ENCODE measurements around the gene UBE2Q2. TPM values are rescaled to one million over a fixed set of nuclear protein-coding genes. Genes with fewer than 3 reads are reported as not detected.

UBE2Q2 gene
- total and polyA plus RNA-seq, 2 experiments from 2014 or later: 44.1 to 63.6 TPM

DNA sequence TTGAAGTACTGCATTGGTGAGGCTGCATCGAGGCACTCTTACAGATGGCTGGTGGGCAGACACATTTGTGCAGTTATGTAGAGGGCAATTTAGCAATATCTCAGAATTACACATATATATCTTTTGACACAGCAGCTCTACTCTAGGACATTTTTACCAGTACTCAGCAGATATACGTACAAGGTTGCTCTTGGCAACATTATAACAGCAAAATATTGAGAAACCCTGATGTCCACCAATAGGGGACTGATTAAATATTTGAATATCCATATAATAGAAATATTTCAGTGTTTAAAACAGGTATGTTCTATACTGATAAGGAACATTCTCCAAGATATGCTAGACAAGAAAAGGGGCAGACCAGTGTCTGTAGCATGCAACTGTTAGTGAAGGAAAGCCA lies 52.5 kb downstream of the UBE2Q2 start:
- Histone ChIP-seq H4K20me1 (ENCODE audit: insufficient read depth) (no peaks in the 10 kb centered on the region), H3K9me2 (ENCODE audit: insufficient read depth) (no peaks in the 10 kb centered on the region), H3K27me3 (replicated peaks; ENCODE audit: insufficient read depth) (no peaks in the 10 kb centered on the region), H3F3A (ENCODE audit: insufficient read depth) (peaks cover 23% of the 10 kb centered on the region), H3K9me3 (ENCODE audit: low read depth) (no peaks in the 10 kb centered on the region), H3K4me3 (no peak overlapping the region), H2AFZ (no peak overlapping the region), H3K9ac (no peak overlapping the region), H3K79me2 (ENCODE audit: insufficient read depth) (0 out of 2 replicates have a peak, but pooled peaks cover 6% of the 10 kb centered on the region), H3K27ac (no peak overlapping the region), H3K4me1 (ENCODE audit: insufficient read depth) (peaks cover 19% of the 10 kb centered on the region), H3K4me2 (ENCODE audit: unreplicated experiment) (no peak overlapping the region), H3K36me3 (ENCODE audit: low read depth) (peaks cover 10% of the 10 kb centered on the region; the same call in 1 of the 2 replicates)
- no peak for DNase-seq
- in situ Hi-C loops (cut with MboI): no loop called here
- TF ChIP-seq EZH2phosphoT487 (IDR thresholded peaks at IDR 0.05; ENCODE audit: insufficient read depth, low read depth): no peak
- no peak for TF ChIP-seq EZH2 (IDR thresholded peaks at IDR 0.05; ENCODE audit: insufficient read depth, poor library complexity, severe bottlenecking)
- WGBS, 2 experiments (ENCODE audit: low coverage in 1 of 2, low lambda C conversion rate in 2 of 2, missing lambda C conversion rate in 2 of 2): 94 to 98% methylated on average over 2 of the region's 2 CpGs

GRCh38 chr15:75900577-75900976 lies 57.3 kb downstream of the UBE2Q2 start:
- Histone ChIP-seq H3K9me3 (ENCODE audit: low read depth) (no peaks in the 10 kb centered on the region), H3K9ac (no peak overlapping the region), H3K4me3 (no peak overlapping the region), H3K27me3 (replicated peaks; ENCODE audit: insufficient read depth) (no peaks in the 10 kb centered on the region), H3K4me2 (ENCODE audit: unreplicated experiment) (no peak overlapping the region), H3K4me1 (ENCODE audit: insufficient read depth) (peaks cover 9% of the 10 kb centered on the region), H3K9me2 (ENCODE audit: insufficient read depth) (no peaks in the 10 kb centered on the region), H3K79me2 (ENCODE audit: insufficient read depth) (peaks cover 17% of the 10 kb centered on the region), H2AFZ (no peak overlapping the region), H3K27ac (no peak overlapping the region), H3K36me3 (ENCODE audit: low read depth) (0 out of 2 replicates have a peak, but pooled peaks cover 12% of the 10 kb centered on the region), H4K20me1 (ENCODE audit: insufficient read depth) (no peaks in the 10 kb centered on the region), H3F3A (ENCODE audit: insufficient read depth) (peaks cover 29% of the 10 kb centered on the region)
- no peak for DNase-seq
- TF ChIP-seq EZH2 (IDR thresholded peaks at IDR 0.05; ENCODE audit: insufficient read depth, poor library complexity, severe bottlenecking): no peak
- no peak for TF ChIP-seq EZH2phosphoT487 (IDR thresholded peaks at IDR 0.05; ENCODE audit: insufficient read depth, low read depth)
- in situ Hi-C loops (cut with MboI): no loop called here

DNA sequence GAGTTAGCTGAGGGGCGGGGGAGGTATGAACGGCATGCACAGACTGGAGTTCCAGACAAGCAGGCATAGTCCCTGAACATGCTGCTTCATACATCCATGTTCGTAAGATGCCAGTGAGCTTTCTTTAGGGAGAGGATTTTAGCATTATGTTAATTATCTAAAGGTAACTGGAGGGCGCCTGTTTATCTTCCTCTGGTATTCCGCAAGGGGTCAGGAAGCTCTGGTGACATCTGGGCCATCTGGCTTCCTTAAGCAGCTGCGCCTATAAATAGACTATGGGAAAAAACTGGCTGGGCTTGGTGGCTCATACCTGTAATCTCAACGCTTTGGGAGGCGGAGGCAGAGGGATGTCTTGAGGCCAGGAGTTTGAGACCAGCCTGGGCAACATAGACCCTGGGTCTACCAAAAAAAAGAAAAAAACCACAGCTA lies 58.9 kb downstream of the UBE2Q2 start:
- H3F3A ChIP-seq (ENCODE audit: insufficient read depth): peaks cover 29% of the 10 kb centered on the region
- no peak for DNase-seq
- 66 to 71% methylated on average over 8 of the region's 8 CpGs for WGBS, 2 experiments (ENCODE audit: low coverage in 1 of 2, low lambda C conversion rate in 2 of 2, missing lambda C conversion rate in 2 of 2)
- H3K4me2 ChIP-seq (ENCODE audit: unreplicated experiment): no peak overlapping the region
- peaks cover 33% of the 10 kb centered on the region for H3K79me2 ChIP-seq (ENCODE audit: insufficient read depth)
- no peak overlapping the region for H3K9ac ChIP-seq
- H3K27ac ChIP-seq: no peak overlapping the region
- H3K4me3 ChIP-seq: no peak overlapping the region
- no peak for TF ChIP-seq EZH2phosphoT487 (IDR thresholded peaks at IDR 0.05; ENCODE audit: insufficient read depth, low read depth)
- TF ChIP-seq EZH2 (IDR thresholded peaks at IDR 0.05; ENCODE audit: insufficient read depth, poor library complexity, severe bottlenecking): no peak
- H2AFZ ChIP-seq: no peak overlapping the region
- H3K9me2 ChIP-seq (ENCODE audit: insufficient read depth): no peaks in the 10 kb centered on the region
- H3K27me3 ChIP-seq (replicated peaks; ENCODE audit: insufficient read depth): no peaks in the 10 kb centered on the region
- no peaks in the 10 kb centered on the region for H4K20me1 ChIP-seq (ENCODE audit: insufficient read depth)
- no peaks in the 10 kb centered on the region for H3K9me3 ChIP-seq (ENCODE audit: low read depth)
- 0 out of 2 replicates have a peak, but pooled peaks cover 12% of the 10 kb centered on the region for H3K36me3 ChIP-seq (ENCODE audit: low read depth)
- peaks cover 9% of the 10 kb centered on the region for H3K4me1 ChIP-seq (ENCODE audit: insufficient read depth)
- in situ Hi-C loops (cut with MboI): no loop called here

DNA sequence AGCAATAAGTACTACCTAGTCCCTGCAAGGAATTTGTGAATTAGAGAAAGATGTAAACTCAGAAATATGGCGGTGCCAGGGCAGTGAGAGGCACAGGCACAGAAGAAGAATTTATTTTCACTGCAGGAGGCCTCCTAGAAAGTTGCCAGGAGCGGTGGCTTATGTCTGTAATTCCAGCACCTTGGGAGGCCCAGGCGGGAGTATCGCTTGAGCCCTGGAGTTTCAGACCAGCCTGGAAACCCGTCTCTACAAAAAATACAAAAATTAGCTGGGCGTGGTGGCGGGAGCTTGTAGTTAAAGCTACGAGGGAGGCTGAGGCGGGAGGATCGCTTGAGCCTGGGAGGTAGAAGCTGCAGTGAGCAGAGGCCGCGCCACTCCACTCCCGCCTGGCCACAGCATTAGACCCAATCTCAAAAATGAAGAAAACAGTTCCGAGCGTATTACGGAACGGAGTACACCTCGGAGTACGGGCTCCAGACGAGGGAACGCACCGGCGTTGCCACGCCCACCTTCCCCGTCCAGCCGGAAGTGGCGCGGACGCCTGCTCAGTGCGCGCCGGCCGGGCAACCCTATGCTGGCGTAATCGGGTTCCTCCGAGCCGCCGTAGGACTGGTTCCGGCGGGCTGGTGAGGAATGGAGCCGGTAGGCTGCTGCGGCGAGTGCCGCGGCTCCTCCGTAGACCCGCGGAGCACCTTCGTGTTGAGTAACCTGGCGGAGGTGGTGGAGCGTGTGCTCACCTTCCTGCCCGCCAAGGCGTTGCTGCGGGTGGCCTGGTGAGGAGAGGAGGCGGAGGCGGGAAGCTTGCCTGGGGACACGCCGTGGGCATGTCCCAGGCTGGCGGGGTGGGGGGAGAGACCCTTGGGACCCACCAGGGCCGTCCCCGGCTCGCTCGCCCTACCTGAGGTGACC lies 60.3 kb downstream of the UBE2Q2 start, which contains the start of gene FBXO22:
TSS of gene FBXO22 (plus strand) at position 548 of the 909 bp plus-strand sequence. CDS start at position 634, 86 bp downstream.
- peaks cover 29% of the 10 kb centered on the region for H3F3A ChIP-seq (ENCODE audit: insufficient read depth)
- peaks cover 47% of the 10 kb centered on the region for H3K79me2 ChIP-seq (ENCODE audit: insufficient read depth)
- H3K27ac ChIP-seq: peak within 1 kb of the TSS; percentile 76
- H3K9ac ChIP-seq: peak within 1 kb of the TSS; percentile 83
- H4K20me1 ChIP-seq (ENCODE audit: insufficient read depth): no peaks in the 10 kb centered on the region
- TF ChIP-seq EZH2phosphoT487 (IDR thresholded peaks at IDR 0.05; ENCODE audit: insufficient read depth, low read depth) (no peak), EZH2 (IDR thresholded peaks at IDR 0.05; ENCODE audit: insufficient read depth, poor library complexity, severe bottlenecking) (no peak)
- DNase-seq: peak; percentile 98
- WGBS, 2 experiments (ENCODE audit: low coverage in 1 of 2, low lambda C conversion rate in 2 of 2, missing lambda C conversion rate in 2 of 2): 2% methylated on average over 50 to 63 of the region's 63 CpGs
- peak within 1 kb of the TSS; percentile 94 for H3K4me2 ChIP-seq (ENCODE audit: unreplicated experiment)
- no peaks in the 10 kb centered on the region for H3K9me3 ChIP-seq (ENCODE audit: low read depth)
- H3K9me2 ChIP-seq (ENCODE audit: insufficient read depth): no peaks in the 10 kb centered on the region
- in situ Hi-C loops (cut with MboI): no loop called here
- H3K27me3 ChIP-seq (replicated peaks; ENCODE audit: insufficient read depth): no peaks in the 10 kb centered on the region
- H3K36me3 ChIP-seq (ENCODE audit: low read depth): 0 out of 2 replicates have a peak, but pooled peaks cover 12% of the 10 kb centered on the region
- H3K4me3 ChIP-seq: peak within 1 kb of the TSS; percentile 89
- H2AFZ ChIP-seq: peak within 1 kb of the TSS; percentile 90
- peaks cover 9% of the 10 kb centered on the region for H3K4me1 ChIP-seq (ENCODE audit: insufficient read depth)
